Uterus (tissue), 2 donors: Measurements from ENCODE around the gene DPEP1.
"Not testable (repeated sequence)": the region's sequence is repeated elsewhere in the genome, so short reads cannot be mapped to it uniquely, and the experiment has no call there.

Source experiments
- CTCF ChIP-seq, 4 experiments: fragments of 200-600 bp in 2 of 4; fragments of 450-650 bp in 2 of 4; sonication (generic) in 2 of 4; IDR thresholded peaks; one replicate each; pipeline ENCODE4 v1.5.1; 2016 to 2019; ENCODE audit warnings: antibody characterized with exemption in 4 of 4, mild to moderate bottlenecking in 2 of 4, moderate library complexity in 1 of 4
- POLR2A ChIP-seq, 2 donors: fragments of 450-650 bp; IDR thresholded peaks; one replicate each; pipeline ENCODE4 v1.6.1; 2016; ENCODE audit warnings: antibody characterized with exemption in 2 of 2, mild to moderate bottlenecking in 1 of 2, moderate library complexity in 1 of 2

- TF ChIP-seq CTCF, POLR2A (IDR thresholded peaks at IDR 0.05): not testable (repeated sequence)
Observed at GRCh38 chr16:89587676-89588075, 25.8 kb upstream of the DPEP1 start.
